ENCODE results near the gene TTLL10.

The TTLL10 gene

GRCh38 chr1:1157914-1158710 is 15.6 kb upstream of the TTLL10 start:
- no peak for DNase-seq

DNA sequence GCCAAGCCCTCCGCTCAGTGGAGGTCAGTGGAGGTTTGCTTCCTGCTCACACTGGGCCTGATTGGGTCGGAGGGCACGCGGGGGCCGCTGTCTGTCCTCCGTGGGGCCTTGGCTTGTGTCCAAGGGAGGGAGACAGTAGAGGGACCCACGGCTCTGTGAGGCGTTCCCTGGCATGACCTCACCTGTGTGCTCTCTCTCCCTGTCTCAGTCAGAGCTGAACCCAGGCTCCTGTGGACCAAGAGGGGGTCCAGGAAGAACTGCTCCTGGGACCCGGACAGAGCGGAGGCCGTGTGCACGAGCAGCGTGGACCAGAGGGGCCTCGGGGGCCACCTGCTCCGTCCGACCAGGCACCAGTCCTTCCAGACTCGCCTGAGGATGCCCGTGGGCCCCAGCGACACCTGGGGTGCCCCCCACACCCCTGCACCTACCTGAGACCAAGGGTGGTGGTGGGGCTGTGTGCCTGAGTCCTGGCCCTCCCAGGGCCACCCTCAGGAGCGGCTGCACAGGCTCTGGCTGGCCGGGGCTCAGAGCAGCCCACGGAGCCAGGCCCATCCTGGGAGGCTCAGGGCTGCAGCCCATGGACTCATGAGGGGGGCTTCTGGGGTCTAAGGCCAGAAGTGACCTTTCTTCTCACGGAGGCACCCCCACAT is 13.3 kb upstream of the TTLL10 start:
- no peak for DNase-seq

- DNase-seq, result no peak
Observed at GRCh38 chr1:1161078-1161682, 12.5 kb upstream of the TTLL10 start.

DNA sequence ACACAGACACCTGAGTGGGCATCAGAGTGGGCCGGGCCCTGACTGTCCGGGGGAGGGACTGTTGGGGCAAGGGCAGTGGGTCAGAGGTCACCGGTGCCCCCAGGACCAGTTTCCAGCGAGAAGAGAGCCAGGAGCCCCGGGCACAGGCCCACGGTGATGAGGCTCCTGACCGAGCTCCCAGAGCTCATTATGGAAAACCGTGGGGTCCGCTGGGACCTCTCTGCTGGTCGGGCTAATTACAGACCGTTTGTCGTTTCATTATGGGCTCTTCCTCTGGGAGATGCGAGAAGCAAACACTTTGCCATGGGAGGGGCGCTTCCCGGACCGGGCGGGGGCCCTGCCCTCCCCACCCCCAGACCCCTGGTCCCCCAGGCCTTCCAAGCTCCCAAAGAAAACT is 12.0 kb upstream of the TTLL10 start:
- no peak for DNase-seq

GRCh38 chr1:1162597-1163537 is 10.8 kb upstream of the TTLL10 start:
- DNase-seq, result no peak

DNA sequence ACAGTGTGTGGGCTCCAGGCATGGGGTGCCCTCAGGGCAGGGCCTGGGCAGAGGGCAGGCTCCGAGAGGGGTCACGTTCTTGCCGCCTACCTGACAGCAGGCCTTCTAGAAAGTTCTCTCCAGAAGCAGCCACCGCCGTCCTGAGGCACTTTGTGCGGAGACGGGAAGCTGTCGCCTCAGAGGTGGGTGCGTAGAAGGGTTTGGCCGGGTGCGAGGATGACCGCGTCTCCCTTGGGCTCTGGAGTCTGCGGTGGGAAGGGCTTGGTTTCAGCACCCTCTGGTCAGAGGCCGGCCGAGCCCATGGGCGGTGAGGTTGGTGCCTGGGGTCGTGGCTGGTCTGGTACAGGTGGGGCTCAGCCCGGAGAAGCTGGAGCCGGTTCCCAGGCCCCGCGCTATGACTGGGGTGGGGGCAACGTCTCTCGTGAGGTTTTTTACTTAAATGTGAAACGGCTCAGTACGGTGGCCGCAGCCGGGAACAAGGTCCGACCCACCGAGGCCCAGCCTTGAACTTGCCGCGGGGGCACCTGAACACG is 10.1 kb upstream of the TTLL10 start:
- no peak for DNase-seq

DNA sequence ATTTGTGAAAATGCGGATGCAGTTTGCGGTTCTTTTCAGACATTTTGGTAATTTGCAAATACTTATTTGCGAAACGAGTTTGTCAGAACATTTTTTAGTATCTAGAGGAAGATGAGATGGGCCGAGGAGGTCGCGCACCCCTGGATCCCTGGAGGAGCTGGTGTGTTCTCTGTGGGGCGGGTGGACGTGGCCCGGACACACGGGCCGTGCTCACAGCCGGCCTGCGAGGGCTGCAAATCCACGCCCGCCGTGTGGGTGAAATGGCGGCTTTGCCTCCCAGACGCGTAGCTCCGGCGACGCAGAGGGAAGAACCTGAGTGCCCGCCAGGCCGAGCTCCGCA is 9.3 kb upstream of the TTLL10 start:
- no peak for DNase-seq

DNA sequence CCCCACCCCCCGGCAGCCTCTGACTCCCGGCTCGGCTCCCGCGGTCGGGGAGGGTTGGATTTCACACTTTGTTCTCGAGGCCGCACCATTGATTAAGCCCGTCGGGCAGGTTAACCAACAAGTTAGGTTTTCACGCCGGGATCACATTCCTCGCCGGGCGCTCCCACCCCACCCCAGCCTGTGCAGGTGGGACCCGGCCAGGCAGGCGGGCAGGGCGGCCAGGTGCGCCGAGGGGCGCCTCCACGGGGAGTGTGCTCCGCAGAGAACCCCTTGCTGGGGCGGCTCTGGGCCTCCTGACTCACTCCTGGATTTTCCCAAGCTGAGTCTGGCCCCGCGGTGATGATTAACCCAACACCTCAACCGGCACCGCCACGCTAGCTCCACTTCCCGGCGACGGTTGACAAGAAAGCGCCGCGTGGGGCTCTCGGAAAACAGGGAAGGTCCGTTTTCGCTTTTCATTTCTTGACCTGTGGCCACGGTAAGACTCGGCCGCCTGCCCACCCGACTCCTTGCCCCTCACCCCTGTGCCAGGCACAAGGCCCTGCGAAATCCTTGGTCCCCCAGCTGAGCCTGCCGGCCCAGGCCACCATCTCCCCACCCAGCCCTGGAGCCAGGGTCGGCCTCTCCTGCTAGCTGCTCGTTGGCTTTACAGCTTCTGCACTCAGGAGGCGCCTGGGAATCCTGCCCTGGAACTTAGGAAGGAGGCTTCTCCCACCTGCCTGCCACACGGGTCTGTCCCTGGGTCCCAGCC is 8.8 kb upstream of the TTLL10 start:
- DNase-seq, result no peak

DNA sequence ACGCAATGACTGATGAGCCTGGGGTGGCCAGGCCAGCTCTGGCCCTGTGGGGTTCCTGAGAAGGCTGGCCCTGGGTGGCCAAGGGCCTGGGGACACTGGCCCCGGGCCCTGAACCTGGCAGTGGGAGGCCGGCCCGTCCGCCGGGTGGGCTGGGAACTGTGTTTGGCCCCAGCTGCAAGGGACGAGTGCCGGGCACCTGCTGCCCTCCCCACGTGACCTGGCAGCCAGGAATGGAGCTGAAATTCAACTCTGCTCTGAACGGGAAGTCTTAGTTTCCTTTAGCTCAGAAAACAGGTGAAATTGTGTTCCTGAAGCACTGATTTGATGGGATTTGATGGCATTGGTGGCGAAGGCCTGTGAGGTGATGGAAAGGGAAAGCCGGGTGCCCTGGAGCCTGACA is 8.2 kb upstream of the TTLL10 start:
- DNase-seq, result no peak

DNA sequence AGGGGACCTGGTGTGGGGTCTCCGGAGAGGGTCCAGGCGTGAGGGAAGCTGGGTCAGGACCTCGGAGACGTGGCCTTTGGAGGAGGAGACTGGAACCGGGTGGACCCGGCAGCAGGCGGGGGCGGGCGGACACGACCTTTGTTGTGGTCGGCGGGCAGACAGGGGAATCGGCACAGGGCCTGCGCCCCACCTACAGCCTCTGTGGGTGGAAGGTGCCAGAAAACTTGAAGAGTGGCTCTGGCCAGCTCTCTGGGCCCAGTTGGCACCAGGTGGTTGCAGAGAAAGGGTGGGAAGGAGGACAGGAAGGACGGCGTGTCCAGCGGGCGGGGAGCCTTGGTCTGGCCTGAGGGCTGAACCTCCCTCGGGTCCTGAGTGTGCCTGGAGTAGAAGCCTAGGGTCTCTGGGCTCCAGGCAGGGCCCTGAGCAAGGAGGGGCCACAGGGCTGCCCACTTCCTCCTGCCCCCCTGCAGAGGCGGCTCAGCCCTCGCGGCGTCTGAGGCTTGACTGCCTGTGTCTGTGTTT is 7.7 kb upstream of the TTLL10 start:
- no peak for DNase-seq

GRCh38 chr1:1166642-1167397 is 6.9 kb upstream of the TTLL10 start:
- no peak for DNase-seq

DNA sequence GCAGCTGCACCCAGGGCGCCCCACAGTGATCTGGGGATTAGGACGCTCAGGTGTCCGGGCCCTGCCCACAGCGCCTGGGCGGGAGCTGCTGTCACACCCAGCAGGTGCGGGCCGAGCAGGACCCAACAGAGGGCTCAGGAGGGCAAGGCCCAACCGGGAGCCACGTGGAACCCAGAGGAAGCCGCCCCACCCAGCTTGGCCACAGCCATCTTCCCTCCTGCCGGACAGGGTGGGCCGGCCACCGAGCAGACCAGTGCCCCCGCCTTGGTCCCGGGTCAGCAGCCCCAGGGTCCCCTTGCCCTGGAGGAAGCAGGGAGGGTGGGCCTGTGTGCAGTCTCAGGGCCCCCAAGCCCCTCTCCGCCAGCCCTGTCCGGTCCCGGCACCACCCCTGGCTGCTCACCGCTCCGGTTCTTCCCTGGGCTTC is 6.3 kb upstream of the TTLL10 start:
- no peak for DNase-seq

DNA sequence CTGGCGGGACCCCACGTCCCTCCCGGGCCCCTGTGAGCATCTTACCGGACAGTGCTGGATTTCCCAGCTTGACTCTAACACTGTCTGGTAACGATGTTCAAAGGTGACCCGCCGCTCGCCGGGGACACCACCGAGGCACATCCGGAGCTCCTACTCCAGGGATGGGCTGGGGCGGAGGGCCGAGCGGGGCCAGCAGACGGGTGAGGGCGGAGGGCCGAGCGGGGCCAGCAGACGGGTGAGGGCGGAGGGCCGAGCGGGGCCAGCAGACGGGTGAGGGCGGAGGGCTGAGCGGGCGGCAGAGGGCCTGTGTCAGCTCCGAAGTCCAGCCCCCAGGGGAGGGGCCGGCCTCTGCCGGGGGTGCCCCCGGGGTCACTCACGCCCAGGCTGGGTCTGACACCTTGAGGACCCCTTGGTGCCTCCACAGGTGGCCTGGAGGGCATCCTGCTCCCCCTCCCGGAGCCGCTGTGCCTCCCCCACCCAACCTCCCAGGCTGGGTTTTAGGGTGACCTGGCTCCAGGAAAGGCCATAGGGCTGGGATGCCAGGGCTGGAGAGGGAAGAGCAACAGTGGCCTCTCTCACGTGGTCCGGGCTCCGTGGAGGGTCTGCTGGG is 5.7 kb upstream of the TTLL10 start:
- DNase-seq, result no peak

DNA sequence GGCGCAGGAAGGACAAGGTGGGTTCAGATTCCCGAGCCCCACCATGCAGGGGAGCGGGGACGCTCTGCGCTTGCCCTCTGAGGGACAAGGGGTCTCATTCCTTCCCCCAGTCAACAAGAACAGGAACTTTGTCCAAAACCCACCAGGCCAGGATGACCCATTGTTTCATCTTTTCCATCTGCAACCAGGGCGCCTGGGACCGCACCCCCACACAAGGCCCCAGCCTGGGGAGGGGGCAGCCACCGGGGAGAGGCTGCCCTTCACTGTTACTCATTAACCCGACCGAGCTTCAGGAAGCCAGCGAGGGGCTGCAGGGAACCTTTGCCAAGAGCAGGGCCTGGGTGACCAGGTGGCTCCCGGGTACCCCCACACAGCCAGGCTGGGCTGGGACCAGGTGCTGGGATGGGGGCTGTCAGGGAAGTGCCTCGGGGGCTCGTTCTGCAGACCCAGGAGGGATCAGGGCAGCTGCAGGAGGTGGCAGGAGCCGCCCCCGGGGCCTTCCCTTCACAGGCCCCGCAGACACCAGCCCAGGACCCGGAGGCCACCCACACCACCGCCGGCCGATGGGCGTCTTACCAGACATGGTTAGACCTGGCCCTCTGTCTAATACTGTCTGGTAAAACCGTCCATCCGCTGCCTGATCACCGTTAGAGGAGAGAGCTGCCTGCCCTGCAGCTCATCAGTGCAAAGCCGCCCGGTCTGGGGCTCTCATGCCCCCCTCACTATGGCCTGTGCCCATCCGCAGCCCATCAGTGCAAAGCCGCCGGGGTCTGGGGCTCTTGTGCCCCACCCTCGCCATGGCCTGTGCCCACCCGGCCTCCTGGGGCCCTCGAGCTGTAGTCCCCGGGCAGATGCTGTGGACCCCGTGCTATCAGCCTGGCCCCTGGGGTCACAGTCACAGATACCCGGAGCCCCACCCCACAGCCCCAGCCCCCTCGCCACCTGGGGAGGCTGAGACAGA is 4.9 kb upstream of the TTLL10 start:
- DNase-seq, result no peak

DNA sequence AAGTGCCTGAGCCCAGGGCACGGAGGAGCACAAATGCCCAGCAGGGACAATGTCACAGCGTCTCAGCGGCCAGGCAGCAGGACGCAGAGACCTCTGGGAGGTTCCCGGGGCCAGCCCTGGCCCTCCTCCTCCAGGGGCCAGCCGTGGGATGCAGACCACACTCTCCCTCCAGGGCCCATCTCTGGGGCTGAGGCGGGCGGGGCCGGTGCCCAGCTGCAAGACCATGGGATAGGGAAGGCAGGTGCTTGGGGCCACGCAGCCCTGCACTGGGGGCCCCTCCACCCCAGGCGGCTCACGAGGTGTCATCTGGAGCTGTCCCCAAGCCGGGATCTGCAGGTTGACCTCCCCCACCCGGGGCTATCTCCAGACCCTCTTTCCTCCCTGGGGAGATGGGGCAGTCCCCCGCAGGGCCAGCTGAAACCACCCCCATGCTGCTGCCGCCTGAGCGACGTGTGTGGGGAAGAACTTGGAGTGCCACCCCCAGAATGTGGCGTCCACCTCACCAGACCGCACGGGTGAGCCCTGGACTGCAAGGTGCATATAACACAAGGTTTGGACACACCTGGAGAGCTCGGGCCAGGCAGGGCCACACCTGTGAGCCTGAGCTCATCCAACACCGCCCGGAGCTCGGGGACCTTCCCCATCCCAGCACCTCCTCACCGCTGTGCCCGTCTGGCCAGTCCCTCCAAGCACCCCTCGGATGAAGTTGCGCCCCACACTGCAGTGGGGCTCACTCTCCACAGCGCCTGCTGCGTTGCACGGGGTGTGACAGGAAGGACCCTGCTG is 4.1 kb upstream of the TTLL10 start:
- no peak for DNase-seq

- DNase-seq, result no peak
Observed at GRCh38 chr1:1170215-1171091, 3.2 kb upstream of the TTLL10 start.

DNA sequence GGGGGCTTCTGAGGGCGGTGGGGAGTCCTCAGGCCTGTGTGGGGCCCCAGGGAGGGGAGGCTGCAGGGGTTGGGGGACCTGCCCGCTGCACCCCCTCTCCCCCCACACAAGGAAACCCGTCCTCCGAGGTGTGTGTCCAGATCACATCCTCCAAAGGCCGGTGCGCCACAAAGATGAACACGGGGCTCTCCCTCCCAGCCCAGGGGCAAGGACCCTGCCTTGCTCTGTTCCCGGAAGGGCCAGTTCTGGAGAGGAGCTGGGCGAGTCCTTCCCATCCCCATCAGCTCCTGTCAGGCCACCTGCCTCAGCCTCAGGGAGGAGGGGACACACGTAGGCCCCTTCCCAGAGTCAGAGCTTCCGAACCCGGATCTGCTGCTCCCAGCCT is 2.5 kb upstream of the TTLL10 start:
- no peak for DNase-seq
